ENCODE measurements around the gene DST.

Gene DST

GRCh38 chr6:56642366-56643261 lies at the start of gene DST:
Gene DST (minus strand): TSS chr6:56642889.
- Mint-ChIP-seq H3K9me3 (no peaks in the 10 kb centered on the region), H3K27me3 (no peaks in the 10 kb centered on the region), H3K27ac (no peak within 1 kb of the TSS), H3K4me3 (no peak within 1 kb of the TSS), H3K36me3 (no peaks in the 10 kb centered on the region), H3K4me1 (no peaks in the 10 kb centered on the region)
- no peak for ATAC-seq (ENCODE audit: low read depth)
- DNase-seq (ENCODE audit: low spot score in 2 of 2): no peak

DNA sequence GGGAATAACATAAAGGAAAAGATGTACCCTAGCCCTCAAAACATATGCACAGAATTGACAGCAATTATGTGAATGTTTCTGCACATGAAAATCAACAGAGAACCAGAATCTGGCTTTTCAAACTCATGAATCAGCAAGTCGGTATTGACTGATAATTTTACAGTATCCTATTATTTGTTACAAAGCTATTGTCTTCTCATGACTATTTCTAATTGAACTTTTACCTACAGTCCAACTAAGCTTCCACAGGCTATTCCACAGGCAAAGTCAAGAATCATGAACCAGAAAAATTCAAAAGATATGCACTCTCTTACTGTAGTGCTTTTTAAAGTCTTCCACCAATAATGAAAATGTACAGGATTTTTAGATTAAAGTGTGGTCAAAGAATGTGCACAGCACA lies 49.1 kb upstream of the DST start:
- Mint-ChIP-seq H3K4me3 (no peak overlapping the region), H3K9me3 (peaks cover 1% of the 10 kb centered on the region), H3K27me3 (no peaks in the 10 kb centered on the region), H3K27ac (no peak overlapping the region), H3K36me3 (no peaks in the 10 kb centered on the region), H3K4me1 (no peaks in the 10 kb centered on the region)
- DNase-seq (ENCODE audit: low spot score in 2 of 2) (no peak), ATAC-seq (ENCODE audit: low read depth) (no peak)

DNA sequence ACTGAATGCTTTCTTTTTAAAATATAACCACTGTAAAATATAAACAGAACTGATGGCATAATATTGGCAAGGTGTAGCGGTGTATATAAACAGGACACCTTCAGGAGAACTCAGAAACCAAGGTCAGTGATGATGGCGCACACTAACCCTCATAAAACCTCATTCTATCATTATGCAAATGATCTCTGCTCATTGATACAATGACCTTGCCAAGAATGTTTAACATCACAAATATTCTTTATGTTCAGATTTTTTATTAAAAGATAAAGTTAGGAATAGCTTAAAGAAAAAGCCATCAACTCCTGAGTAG lies 48.6 kb upstream of the DST start:
- Mint-ChIP-seq H3K4me3 (no peak overlapping the region), H3K27ac (no peak overlapping the region), H3K9me3 (peaks cover 1% of the 10 kb centered on the region), H3K36me3 (no peaks in the 10 kb centered on the region), H3K27me3 (no peaks in the 10 kb centered on the region), H3K4me1 (no peaks in the 10 kb centered on the region)
- no peak for ATAC-seq (ENCODE audit: low read depth)
- no peak for DNase-seq (ENCODE audit: low spot score in 2 of 2)

- Mint-ChIP-seq H3K9me3 (peaks cover 1% of the 10 kb centered on the region), H3K36me3 (no peaks in the 10 kb centered on the region), H3K27ac (no peak overlapping the region), H3K4me1 (no peaks in the 10 kb centered on the region), H3K4me3 (no peak overlapping the region), H3K27me3 (no peaks in the 10 kb centered on the region)
- ATAC-seq (ENCODE audit: low read depth) (no peak), DNase-seq (ENCODE audit: low spot score in 2 of 2) (no peak)
These were observed 48.0 kb upstream of the DST start for GRCh38 chr6:56690519-56691285.

DNA sequence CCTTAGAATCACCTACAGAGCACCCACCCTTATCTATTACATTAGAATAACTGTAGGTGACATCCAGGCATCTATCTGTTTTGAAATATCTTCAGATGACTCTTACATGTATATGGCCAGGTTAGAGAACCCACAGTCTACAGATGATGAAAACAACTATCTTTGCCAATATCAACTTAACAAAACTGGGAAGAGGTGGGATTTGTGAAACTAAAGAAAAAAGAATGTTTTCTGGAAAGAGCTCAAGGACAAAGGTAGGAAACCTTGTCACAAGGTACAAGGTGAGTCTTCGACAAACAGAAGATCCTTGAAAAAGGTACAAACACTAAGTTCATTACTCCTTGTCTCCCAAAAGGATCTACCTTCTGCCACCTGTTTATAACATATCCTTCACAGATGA lies 47.0 kb upstream of the DST start:
- DNase-seq (ENCODE audit: low spot score in 2 of 2) (no peak), ATAC-seq (ENCODE audit: low read depth) (no peak)
- H3K36me3 Mint-ChIP-seq: no peaks in the 10 kb centered on the region
- H3K4me1 Mint-ChIP-seq: no peaks in the 10 kb centered on the region
- H3K9me3 Mint-ChIP-seq: no peaks in the 10 kb centered on the region
- H3K27ac Mint-ChIP-seq: no peak overlapping the region
- no peaks in the 10 kb centered on the region for H3K27me3 Mint-ChIP-seq
- no peak overlapping the region for H3K4me3 Mint-ChIP-seq

DNA sequence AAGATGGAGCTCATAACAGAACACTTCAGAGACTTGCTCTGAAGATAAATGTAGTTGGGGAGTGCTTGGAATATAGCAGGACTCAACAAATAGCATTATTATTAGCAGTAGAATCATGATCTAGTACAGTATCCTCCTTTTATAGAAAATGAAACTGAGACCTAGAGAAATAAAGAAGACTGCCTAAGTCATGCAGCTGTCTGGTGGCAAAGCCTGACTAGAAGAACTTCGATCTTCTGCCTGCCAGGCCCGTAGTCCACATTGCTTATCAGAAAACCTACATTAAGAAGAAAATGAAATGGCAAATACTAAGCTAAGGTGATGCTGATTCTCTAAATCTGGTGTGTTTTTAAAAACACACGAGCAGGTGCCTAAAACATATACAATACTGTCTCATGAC lies 46.4 kb upstream of the DST start:
- no peaks in the 10 kb centered on the region for H3K27me3 Mint-ChIP-seq
- H3K36me3 Mint-ChIP-seq: no peaks in the 10 kb centered on the region
- DNase-seq (ENCODE audit: low spot score in 2 of 2): no peak
- H3K4me1 Mint-ChIP-seq: no peaks in the 10 kb centered on the region
- H3K9me3 Mint-ChIP-seq: no peaks in the 10 kb centered on the region
- no peak overlapping the region for H3K27ac Mint-ChIP-seq
- ATAC-seq (ENCODE audit: low read depth): no peak
- H3K4me3 Mint-ChIP-seq: no peak overlapping the region

GRCh38 chr6:56688521-56688920 lies 45.8 kb upstream of the DST start:
- DNase-seq (ENCODE audit: low spot score in 2 of 2) (no peak), ATAC-seq (ENCODE audit: low read depth) (no peak)
- no peaks in the 10 kb centered on the region for H3K4me1 Mint-ChIP-seq
- no peak overlapping the region for H3K4me3 Mint-ChIP-seq
- H3K27me3 Mint-ChIP-seq: no peaks in the 10 kb centered on the region
- no peaks in the 10 kb centered on the region for H3K9me3 Mint-ChIP-seq
- no peaks in the 10 kb centered on the region for H3K36me3 Mint-ChIP-seq
- no peak overlapping the region for H3K27ac Mint-ChIP-seq

DNA sequence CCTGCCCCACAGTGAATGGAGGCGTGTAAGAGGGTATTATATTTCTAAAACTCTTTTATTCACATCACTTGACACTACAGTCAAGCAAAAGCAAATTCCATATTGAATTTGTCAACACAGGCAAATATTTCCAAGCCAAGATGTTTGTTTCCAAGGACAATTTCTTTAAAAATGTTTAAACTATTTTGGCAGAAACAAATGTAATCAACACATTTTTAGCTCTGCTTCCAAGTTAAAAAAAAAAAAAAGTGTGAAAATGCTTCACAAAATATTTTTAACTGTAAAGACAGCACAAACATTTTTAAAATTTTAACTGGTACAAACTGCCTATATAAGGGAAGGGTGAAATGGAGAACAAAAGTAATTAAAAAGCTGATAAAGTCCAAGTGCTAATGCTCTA lies 44.9 kb upstream of the DST start:
- no peaks in the 10 kb centered on the region for H3K36me3 Mint-ChIP-seq
- no peaks in the 10 kb centered on the region for H3K27me3 Mint-ChIP-seq
- no peak for ATAC-seq (ENCODE audit: low read depth)
- H3K4me3 Mint-ChIP-seq: no peak overlapping the region
- no peak overlapping the region for H3K27ac Mint-ChIP-seq
- no peak for DNase-seq (ENCODE audit: low spot score in 2 of 2)
- no peaks in the 10 kb centered on the region for H3K9me3 Mint-ChIP-seq
- no peaks in the 10 kb centered on the region for H3K4me1 Mint-ChIP-seq

DNA sequence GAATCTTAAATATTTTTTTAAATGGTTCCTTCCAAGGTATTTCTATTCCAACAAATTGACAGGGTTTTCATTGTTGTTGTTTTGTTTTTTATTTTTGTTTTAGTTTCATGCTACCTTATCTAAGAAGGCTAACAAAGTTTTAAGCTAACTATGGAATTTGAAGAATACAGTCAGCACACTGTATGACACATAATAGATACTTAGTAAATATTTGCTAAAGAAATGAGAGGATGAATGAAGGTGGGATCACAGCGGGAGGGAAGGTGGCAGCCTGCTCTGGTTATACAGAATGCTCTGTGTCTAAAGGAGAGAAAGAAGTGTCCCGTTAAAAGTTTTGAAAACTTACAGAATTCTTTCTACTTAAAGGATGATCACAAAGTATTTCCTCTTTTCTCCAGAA lies 43.7 kb upstream of the DST start:
- Mint-ChIP-seq H3K4me1 (no peaks in the 10 kb centered on the region), H3K9me3 (no peaks in the 10 kb centered on the region), H3K4me3 (no peak overlapping the region), H3K36me3 (no peaks in the 10 kb centered on the region), H3K27ac (no peak overlapping the region), H3K27me3 (peaks cover 2% of the 10 kb centered on the region)
- no peak for ATAC-seq (ENCODE audit: low read depth)
- no peak for DNase-seq (ENCODE audit: low spot score in 2 of 2)

DNA sequence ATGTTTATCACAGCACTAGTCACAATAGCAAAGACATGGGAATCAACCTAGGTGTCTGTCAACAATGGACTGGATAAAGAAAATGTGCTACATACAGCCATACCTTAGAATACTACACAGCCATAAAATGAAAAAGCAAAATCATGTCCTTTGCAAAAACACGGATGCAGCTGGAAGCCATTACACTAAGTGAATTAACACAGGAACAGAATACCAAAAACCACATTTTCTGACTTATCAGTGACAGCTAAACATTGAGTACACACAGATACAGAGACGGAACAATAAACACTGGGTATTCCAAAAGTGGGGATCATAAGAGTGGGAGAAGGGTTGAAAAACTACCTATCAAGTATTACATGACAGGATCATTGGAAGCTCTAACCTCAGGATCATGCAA lies 43.3 kb upstream of the DST start:
- Mint-ChIP-seq H3K4me1 (no peaks in the 10 kb centered on the region), H3K4me3 (no peak overlapping the region), H3K27ac (no peak overlapping the region), H3K27me3 (peaks cover 2% of the 10 kb centered on the region), H3K36me3 (no peaks in the 10 kb centered on the region), H3K9me3 (no peaks in the 10 kb centered on the region)
- no peak for ATAC-seq (ENCODE audit: low read depth)
- no peak for DNase-seq (ENCODE audit: low spot score in 2 of 2)

DNA sequence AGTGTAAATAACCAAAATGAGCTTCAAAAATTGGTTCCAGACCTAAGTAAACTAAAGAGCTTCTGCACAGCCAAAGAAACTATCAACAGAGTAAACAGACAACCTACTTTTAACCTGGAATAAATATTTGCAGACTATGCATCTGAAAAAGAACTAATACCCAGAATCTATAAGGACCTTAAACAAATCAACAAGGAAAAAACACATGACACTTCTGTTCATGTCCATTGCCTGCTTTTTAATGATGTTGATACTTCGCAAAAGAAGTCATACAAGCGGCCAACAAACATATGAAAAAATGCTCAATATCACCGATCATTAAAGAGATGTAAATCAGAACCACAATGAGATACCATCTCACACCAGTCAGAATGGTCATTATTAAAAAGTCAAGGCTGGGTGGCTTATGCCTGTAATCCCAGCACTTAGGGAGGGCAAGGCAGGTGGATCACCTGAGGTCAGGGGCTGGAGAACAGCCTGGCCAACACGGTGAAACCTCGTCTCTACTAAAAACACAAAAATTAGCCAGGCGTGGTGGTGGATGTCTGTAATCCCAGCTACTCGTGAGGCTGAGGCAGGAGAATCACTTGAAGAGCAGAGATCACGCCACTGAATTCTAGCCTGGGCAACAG lies 42.5 kb upstream of the DST start:
- ATAC-seq (ENCODE audit: low read depth) (no peak), DNase-seq (ENCODE audit: low spot score in 2 of 2) (no peak)
- Mint-ChIP-seq H3K36me3 (no peaks in the 10 kb centered on the region), H3K9me3 (no peaks in the 10 kb centered on the region), H3K4me3 (no peak overlapping the region), H3K4me1 (no peaks in the 10 kb centered on the region), H3K27ac (no peak overlapping the region), H3K27me3 (peaks cover 2% of the 10 kb centered on the region)

DNA sequence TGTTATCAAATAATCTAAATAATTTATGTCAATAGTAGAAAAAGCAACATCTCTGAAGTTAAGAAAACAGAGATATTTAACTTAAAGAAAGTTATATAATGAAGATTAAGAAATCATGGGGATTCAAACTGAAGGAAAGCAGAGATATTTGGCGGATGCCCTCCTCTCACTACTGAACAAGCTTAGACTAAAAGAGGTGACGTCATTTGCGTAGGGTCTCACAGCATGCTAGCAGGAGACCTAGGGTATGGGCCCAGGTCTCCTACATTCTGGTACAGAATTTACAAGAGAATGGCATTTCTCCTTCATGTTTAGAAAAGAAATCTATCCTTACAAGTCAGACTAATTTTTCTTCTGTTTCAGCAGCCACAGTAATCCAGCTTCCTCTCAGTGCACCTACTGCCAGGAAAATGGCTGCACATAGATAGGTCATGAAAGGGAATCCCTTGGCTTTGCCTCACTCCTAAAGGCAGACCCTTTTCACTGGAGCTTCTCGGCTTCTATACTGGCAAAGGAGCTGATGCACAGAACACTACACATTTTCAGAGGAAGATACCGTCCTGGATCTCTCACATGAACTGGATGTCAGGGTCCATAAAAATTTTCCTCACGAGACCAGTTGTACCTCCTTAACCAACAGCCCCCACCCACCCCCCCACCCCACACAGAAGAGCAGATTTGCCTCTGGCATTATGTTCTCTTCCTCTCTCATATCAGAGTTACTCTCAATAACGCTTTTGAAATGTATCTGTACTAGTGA lies 41.8 kb upstream of the DST start:
- no peaks in the 10 kb centered on the region for H3K9me3 Mint-ChIP-seq
- DNase-seq (ENCODE audit: low spot score in 2 of 2): no peak
- no peaks in the 10 kb centered on the region for H3K36me3 Mint-ChIP-seq
- H3K4me1 Mint-ChIP-seq: no peaks in the 10 kb centered on the region
- ATAC-seq (ENCODE audit: low read depth): no peak
- no peak overlapping the region for H3K27ac Mint-ChIP-seq
- peaks cover 2% of the 10 kb centered on the region for H3K27me3 Mint-ChIP-seq
- no peak overlapping the region for H3K4me3 Mint-ChIP-seq

DNA sequence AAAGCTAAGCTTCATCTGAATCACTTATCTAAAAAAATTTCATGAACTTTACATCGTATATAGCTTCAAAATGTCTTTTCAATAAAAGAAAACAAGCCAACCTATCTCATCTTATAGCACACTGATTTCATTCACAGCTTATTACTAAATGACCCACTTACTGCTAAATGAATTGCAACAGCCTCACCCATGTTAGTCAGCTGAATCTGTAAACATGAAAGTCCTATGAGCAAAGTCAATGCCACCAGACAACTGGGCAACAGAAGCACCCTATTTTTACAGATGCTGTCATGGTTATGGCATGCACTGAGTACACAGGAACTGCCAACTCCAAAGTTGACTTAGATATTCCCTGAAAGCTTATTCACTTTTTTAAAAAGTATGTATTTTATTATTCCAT lies 41.2 kb upstream of the DST start:
- Mint-ChIP-seq H3K4me1 (no peaks in the 10 kb centered on the region), H3K36me3 (no peaks in the 10 kb centered on the region), H3K27me3 (peaks cover 2% of the 10 kb centered on the region), H3K27ac (no peak overlapping the region), H3K9me3 (no peaks in the 10 kb centered on the region), H3K4me3 (no peak overlapping the region)
- ATAC-seq (ENCODE audit: low read depth) (no peak), DNase-seq (ENCODE audit: low spot score in 2 of 2) (no peak)

- Mint-ChIP-seq H3K36me3 (no peaks in the 10 kb centered on the region), H3K27me3 (peaks cover 2% of the 10 kb centered on the region), H3K9me3 (no peaks in the 10 kb centered on the region), H3K4me3 (no peak overlapping the region), H3K27ac (no peak overlapping the region), H3K4me1 (no peaks in the 10 kb centered on the region)
- DNase-seq (ENCODE audit: low spot score in 2 of 2): no peak
- no peak for ATAC-seq (ENCODE audit: low read depth)
These were observed 39.9 kb upstream of the DST start for GRCh38 chr6:56682635-56683034.
